H1 (cell line): ENCODE data around the gene F8. TPM values are rescaled to one million over a fixed set of nuclear protein-coding genes. Genes with fewer than 3 reads are reported as not detected.

Source experiments
- CTCF ChIA-PET: fragments of 300-600 bp; sonication (Branson Sonifier 250); formaldehyde crosslinking; loops from one replicate; lab custom pipeline; 2021; ENCODE audit not compliant: partially characterized antibody; lab: Charles Lee
- POLR2A ChIA-PET: fragments of 300-600 bp; sonication (Branson Sonifier 250); formaldehyde crosslinking; loops from one replicate; lab custom pipeline; 2021; ENCODE audit warnings: inconsistent platforms; ENCODE audit not compliant: partially characterized antibody; lab: Charles Lee
- DNase-seq, 2 experiments: peaks; one replicate each; pipeline versions ENCODE4 v3.0.0 to v3.0.0-alpha.2; 2010 to 2022; ENCODE audit warnings: low spot score in 2 of 2, low read depth in 1 of 2, mixed read lengths in 1 of 2
- FAIRE-seq: peaks from 2 replicates; lab custom pipeline; 2011; peaks lifted over from hg19 to GRCh38; lab: Jason Lieb, UNC
- H2AFZ ChIP-seq: 2 replicates; pipeline ENCODE4 v1.8.1; 2012; ENCODE audit warnings: low read length, inconsistent platforms
- H2AK5ac ChIP-seq: 2 replicates; pipeline ENCODE4 v1.6.1; 2013; ENCODE audit warnings: low read depth, low read length
- H2BK120ac ChIP-seq: replicated peaks from 2 replicates; pipeline ENCODE3; 2013; ENCODE audit warnings: low read depth, low read length, inconsistent platforms
- H2BK12ac ChIP-seq: 2 replicates; pipeline ENCODE4 v1.6.1; 2013; ENCODE audit warnings: low read depth, low read length
- H2BK15ac ChIP-seq: 2 replicates; pipeline ENCODE4 v1.6.1; 2013; ENCODE audit warnings: low read length
- H2BK20ac ChIP-seq: 2 replicates; pipeline ENCODE4 v1.6.1; 2013; ENCODE audit warnings: low read length
- H2BK5ac ChIP-seq: 2 replicates; pipeline ENCODE4 v1.6.1; 2013; ENCODE audit warnings: low read depth, low read length
- H3K14ac ChIP-seq: 2 replicates; pipeline ENCODE4 v1.6.1; 2013; ENCODE audit warnings: inconsistent platforms; ENCODE audit not compliant: insufficient read length
- H3K18ac ChIP-seq: 2 replicates; pipeline ENCODE4 v1.6.1; 2013; ENCODE audit warnings: low read length; ENCODE audit errors: extremely low read depth
- H3K23ac ChIP-seq: 2 replicates; pipeline ENCODE4 v1.6.1; 2013; ENCODE audit warnings: inconsistent platforms; ENCODE audit not compliant: insufficient read length
- H3K23me2 ChIP-seq: 2 replicates; pipeline ENCODE4 v1.6.1; 2013; ENCODE audit warnings: low read depth, low read length
- H3K27ac ChIP-seq: 2 replicates; pipeline ENCODE4 v1.6.1; 2011; ENCODE audit warnings: low read depth, low read length, inconsistent platforms
- H3K27me3 ChIP-seq, 4 experiments: replicated peaks in 1 of 4; 1 replicate in 1 of 4; 2 replicates in 3 of 4; pipeline versions ENCODE4 v1.6.1 to v1.8.1; 2011 to 2013; ENCODE audit warnings: low read length in 3 of 4, mild to moderate bottlenecking in 3 of 4, inconsistent platforms in 2 of 4, mixed read lengths in 2 of 4, moderate library complexity in 1 of 4; ENCODE audit not compliant: control insufficient read depth in 3 of 4, insufficient read depth in 3 of 4; ENCODE audit errors: extremely low read depth in 1 of 4
- H3K36me3 ChIP-seq, 4 experiments: 2 replicates each; pipeline versions ENCODE4 v1.6.1 to v1.8.1; 2011 to 2013; ENCODE audit warnings: mild to moderate bottlenecking in 4 of 4, low read length in 3 of 4, moderate library complexity in 2 of 4, control low read depth in 1 of 4, inconsistent platforms in 1 of 4; ENCODE audit not compliant: insufficient read depth in 4 of 4, control insufficient read depth in 2 of 4
- H3K4ac ChIP-seq: replicated peaks from 2 replicates; pipeline ENCODE3; 2013; ENCODE audit warnings: low read length, low read depth, mixed read lengths, inconsistent platforms; ENCODE audit not compliant: insufficient read length
- H3K4me1 ChIP-seq, 4 experiments: replicated peaks in 1 of 4; 1 replicate in 1 of 4; 2 replicates in 3 of 4; pipeline versions ENCODE4 v1.6.1 to v1.8.1; 2011 to 2013; ENCODE audit warnings: low read length in 3 of 4, inconsistent platforms in 2 of 4, mixed read lengths in 1 of 4; ENCODE audit not compliant: insufficient read depth in 4 of 4, control insufficient read depth in 3 of 4
- H3K4me2 ChIP-seq, 2 experiments: 2 replicates each; pipeline versions ENCODE4 v1.6.1 to v1.8.1; 2011 to 2013; ENCODE audit warnings: low read depth in 2 of 2, low read length in 2 of 2, control low read depth in 1 of 2, inconsistent platforms in 1 of 2, mild to moderate bottlenecking in 1 of 2; ENCODE audit not compliant: insufficient read depth in 1 of 2
- H3K4me3 ChIP-seq, 4 experiments: fragments of 200-600, 300-600 bp in 1 of 4; sonication (generic), shearing (Covaris generic), sonication (Bioruptor Twin) in 1 of 4; 2 replicates each; pipeline versions ENCODE4 v1.5.1 to v1.8.1; 2011 to 2016; ENCODE audit warnings: low read length in 4 of 4, low read depth in 3 of 4, control low read depth in 2 of 4, inconsistent platforms in 2 of 4, mild to moderate bottlenecking in 2 of 4, mixed read lengths in 1 of 4, moderate library complexity in 1 of 4; ENCODE audit not compliant: insufficient read depth in 2 of 4; ENCODE audit errors: extremely low read depth in 1 of 4
- H3K56ac ChIP-seq: replicated peaks from 2 replicates; pipeline ENCODE3; 2013; ENCODE audit warnings: low read depth, mild to moderate bottlenecking, mixed read lengths, low read length, inconsistent platforms; ENCODE audit not compliant: insufficient read length
- H3K79me1 ChIP-seq: 2 replicates; pipeline ENCODE4 v1.6.1; 2013; ENCODE audit warnings: low read depth, low read length, control low read depth
- H3K79me2 ChIP-seq, 2 experiments: 2 replicates each; pipeline versions ENCODE4 v1.6.1 to v1.8.1; 2012 to 2013; ENCODE audit warnings: low read length in 2 of 2, mild to moderate bottlenecking in 2 of 2, inconsistent platforms in 1 of 2; ENCODE audit not compliant: insufficient read depth in 2 of 2, control insufficient read depth in 1 of 2
- H3K9ac ChIP-seq, 4 experiments: replicated peaks in 1 of 4; 1 replicate in 1 of 4; 2 replicates in 3 of 4; pipeline versions ENCODE4 v1.6.1 to v1.8.1; 2011 to 2013; ENCODE audit warnings: low read depth in 3 of 4, low read length in 3 of 4, control low read depth in 2 of 4, mild to moderate bottlenecking in 2 of 4, moderate library complexity in 2 of 4, inconsistent platforms in 1 of 4; ENCODE audit errors: extremely low read depth in 1 of 4
- H3K9me3 ChIP-seq, 2 experiments: 2 replicates each; pipeline versions ENCODE4 v1.6.1 to v1.8.1; 2012 to 2013; ENCODE audit warnings: mild to moderate bottlenecking in 2 of 2, moderate library complexity in 2 of 2, control low read depth in 1 of 2, inconsistent platforms in 1 of 2, low read depth in 1 of 2, low read length in 1 of 2, mixed read lengths in 1 of 2; ENCODE audit not compliant: insufficient read depth in 2 of 2
- H4K20me1 ChIP-seq, 2 experiments: replicated peaks in 1 of 2; 2 replicates each; pipeline versions ENCODE3 to v1.8.1; 2011 to 2013; ENCODE audit warnings: inconsistent platforms in 2 of 2, low read length in 2 of 2, mild to moderate bottlenecking in 1 of 2; ENCODE audit not compliant: insufficient read depth in 2 of 2, control insufficient read depth in 1 of 2
- H4K5ac ChIP-seq: 2 replicates; pipeline ENCODE4 v1.6.1; 2013; ENCODE audit warnings: low read length, low read depth, mixed read lengths, inconsistent platforms; ENCODE audit not compliant: insufficient read length
- H4K8ac ChIP-seq: 2 replicates; pipeline ENCODE4 v1.8.0; 2013; ENCODE audit warnings: mild to moderate bottlenecking, moderate library complexity, low read length, inconsistent platforms; ENCODE audit not compliant: insufficient read depth; ENCODE audit errors: extremely low read depth
- H4K91ac ChIP-seq: replicated peaks from 2 replicates; pipeline ENCODE3; 2013; ENCODE audit warnings: low read length, mixed read lengths, inconsistent platforms; ENCODE audit not compliant: insufficient read length
- POU5F1 ChIP-seq: IDR thresholded peaks from 2 replicates; pipeline ENCODE4 v1.6.1; 2011; ENCODE audit warnings: low read depth, mild to moderate bottlenecking, low read length, moderate library complexity
- RAD21 ChIP-seq, 2 experiments: IDR thresholded peaks in 1 of 2; conservative IDR thresholded peaks in 1 of 2; 2 replicates each; pipeline ENCODE4 v1.6.1; 2011; ENCODE audit warnings: low read depth in 2 of 2, low read length in 2 of 2, improper control_type of control experiment in 1 of 2, inconsistent platforms in 1 of 2, mild to moderate bottlenecking in 1 of 2, moderate library complexity in 1 of 2
- TAF7 ChIP-seq: optimal IDR thresholded peaks from 2 replicates; pipeline ENCODE3; 2011; ENCODE audit warnings: low read depth, mild to moderate bottlenecking, inconsistent platforms, low read length, moderate library complexity, borderline replicate concordance
- YY1 ChIP-seq: IDR thresholded peaks from 2 replicates; pipeline ENCODE4 v1.6.1; 2011; ENCODE audit warnings: low read depth, mild to moderate bottlenecking, low read length
- WGBS, 2 experiments: shearing (Covaris generic) in 1 of 2; methylation state at CpG; one replicate each; pipeline versions ENCODE4 v1.1.6 to v1.1.7; 2013 to 2015; ENCODE audit warnings: low lambda C conversion rate in 2 of 2, mixed read lengths in 2 of 2, inconsistent platforms in 1 of 2, low coverage in 1 of 2, missing lambda C conversion rate in 1 of 2; ENCODE audit not compliant: insufficient replicate concordance in 2 of 2, insufficient coverage in 1 of 2, insufficient read length in 1 of 2; ENCODE audit errors: extremely low coverage in 1 of 2, missing lambda C conversion rate in 1 of 2; 5-methylcytosine and 5-hydroxymethylcytosine counted together
- polyA plus RNA-seq, 7 experiments: library from polyadenylated mRNA; depleted of rRNA in 3 of 7; stranded (reverse) in 5 of 7; unstranded in 2 of 7; fragments of >200 nt in 5 of 7; fragments of 200-250 nt in 2 of 7; gene quantifications; 1 replicate in 5 of 7; 2 replicates in 1 of 7; 4 replicates in 1 of 7; pipeline versions ENCODE4 v1.2.1 to v1.2.3, GENCODE V29; 2011 to 2013; ENCODE audit warnings: missing spikeins in 2 of 7, mixed read lengths in 2 of 7
- total RNA-seq: library from RNA; stranded (reverse); fragmentation: NEBNext Ultra II Directional; extraction: Animal tissue kit (Norgen Biotek cat#: 25700); gene quantifications from 2 replicates; pipeline ENCODE4 v1.2.1, GENCODE V29; 2021

The F8 gene
- total and polyA plus RNA-seq, 2 of the 8 experiments (the other 6 are each of a cell fraction or from before 2014, with no cell fraction given) = 1.1 to 2.6 TPM

DNA sequence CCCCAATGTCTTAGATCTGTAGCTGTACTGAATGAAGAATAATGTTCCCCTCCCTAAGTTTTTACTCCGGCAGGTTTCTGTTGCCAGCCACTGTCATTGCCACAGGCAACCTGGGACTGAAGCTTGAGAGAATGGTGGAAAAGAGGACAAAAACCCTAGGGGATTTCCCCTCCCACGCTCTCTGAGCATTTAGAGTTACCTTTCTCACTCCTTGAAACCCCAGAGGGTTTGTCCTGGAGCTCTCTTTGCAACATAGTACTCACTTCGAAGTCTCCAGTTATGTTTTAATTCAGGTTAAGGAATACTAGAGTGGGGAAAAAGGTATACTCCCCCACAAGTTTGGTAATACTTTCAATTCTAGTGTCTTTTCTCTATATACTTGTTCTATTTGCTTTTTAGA is 31.5 kb downstream of the F8 start:
- POLR2A ChIA-PET = no interaction called here
- Histone ChIP-seq H3K36me3 (no peaks in the 10 kb centered on the region), H2BK12ac (no peak overlapping the region), H4K91ac (no peak overlapping the region), H3K4me2 (no peak overlapping the region), H3K18ac (no peak overlapping the region), H4K8ac (no peak overlapping the region), H3K4ac (no peak overlapping the region), H3K14ac (no peak overlapping the region), H3K4me3 (no peak overlapping the region), H2AK5ac (no peak overlapping the region), H2BK120ac (no peak overlapping the region), H4K5ac (no peak overlapping the region), H3K27ac (no peak overlapping the region), H4K20me1 (no peaks in the 10 kb centered on the region), H3K23ac (no peak overlapping the region), H3K4me1 (no peaks in the 10 kb centered on the region; a peak in 2 of 7 replicates), H2AFZ (no peak overlapping the region), H2BK15ac (no peak overlapping the region), H3K23me2 (no peaks in the 10 kb centered on the region), H3K9ac (no peak overlapping the region), H3K27me3 (no peaks in the 10 kb centered on the region), H3K79me2 (no peaks in the 10 kb centered on the region), H3K79me1 (no peaks in the 10 kb centered on the region), H2BK5ac (no peak overlapping the region), H3K9me3 (no peaks in the 10 kb centered on the region), H3K56ac (no peak overlapping the region), H2BK20ac (no peak overlapping the region)
- DNase-seq = no peak
- whole genome bisulfite sequencing, 2 experiments = 80% methylated on average over 1 of the region's 3 CpGs; no CpG with 5 or more reads in 1 of the 2 experiments
- CTCF ChIA-PET = no interaction called here
- no peak for FAIRE-seq
- TF ChIP-seq POU5F1 (no peak), RAD21 (IDR thresholded peaks at IDR 0.05 in 1 of 2, conservative IDR thresholded peaks at IDR 0.05 in 1 of 2; ENCODE audit: low read depth in 2 of 2, low read length in 2 of 2) (no peak), TAF7 (no peak), YY1 (no peak)
